Prostate gland (tissue), 2 donors: ENCODE measurements around the gene NR2E1. TPM values are rescaled to one million over a fixed set of nuclear protein-coding genes. Genes with fewer than 3 reads are reported as not detected.

Source experiments
- DNase-seq: peaks from one replicate; pipeline ENCODE4 v3.0.0-alpha.2; 2019; ENCODE audit warnings: low spot score
- H3K27ac ChIP-seq, 2 donors: fragments of 200-600 bp; sonication (generic); 2 replicates each; pipeline ENCODE4 v1.5.1; 2017 to 2019
- H3K27me3 ChIP-seq: fragments of 200-600 bp; sonication (generic); replicated peaks from 2 replicates; pipeline ENCODE4 v1.5.1; 2019; ENCODE audit not compliant: insufficient read depth
- H3K36me3 ChIP-seq, 2 donors: fragments of 200-600 bp; sonication (generic); 1 replicate in 1 of 2; 2 replicates in 1 of 2; pipeline versions ENCODE4 v1.5.1 to v1.8.1; 2017 to 2019
- H3K4me1 ChIP-seq: fragments of 200-600 bp; sonication (generic); replicated peaks from 2 replicates; pipeline ENCODE4 v1.5.1; 2019
- H3K4me3 ChIP-seq, 2 donors: fragments of 200-600 bp; sonication (generic); 2 replicates each; pipeline ENCODE4 v1.5.1; 2017 to 2019
- H3K9me3 ChIP-seq: fragments of 200-600 bp; sonication (generic); 2 replicates; pipeline ENCODE4 v1.5.1; 2017
- POLR2A ChIP-seq: fragments of 450-650 bp; IDR thresholded peaks from one replicate; pipeline ENCODE4 v1.6.1; 2016; ENCODE audit warnings: antibody characterized with exemption, mild to moderate bottlenecking
- POLR2AphosphoS5 ChIP-seq: sonication (generic); formaldehyde crosslinking; IDR thresholded peaks from one replicate; pipeline ENCODE4 v1.6.1; 2017; ENCODE audit warnings: antibody characterized with exemption
- WGBS: methylation state at CpG from one replicate; pipeline ENCODE4 v1.1.5; 2018; 5-methylcytosine and 5-hydroxymethylcytosine counted together
- intact Hi-C: fragments of 100-400 bp; cut with DNase I; formaldehyde crosslinking; loops from one replicate; pipeline ENCODE4 v1.14.2; 2022
- total RNA-seq, 2 donors: library from RNA; depleted of rRNA; stranded (reverse); fragments of >200 nt; gene quantifications; one replicate each; pipeline ENCODE4 v1.1.0, GENCODE V29; 2016
- TF ChIP-seq, protein P1 (sequence below), 4 experiments: fragments of 200-600 bp in 2 of 4; fragments of 450-650 bp in 2 of 4; sonication (generic) in 2 of 4; IDR thresholded peaks; 1 replicate in 3 of 4; 2 replicates in 1 of 4; pipeline ENCODE4 v1.5.1; 2016 to 2019; ENCODE audit warnings: antibody characterized with exemption in 4 of 4, mild to moderate bottlenecking in 2 of 4, moderate library complexity in 2 of 4

The NR2E1 gene
- total RNA-seq, 2 donors from 2014 or later, result 0.91 TPM; not detected in 1

DNA sequence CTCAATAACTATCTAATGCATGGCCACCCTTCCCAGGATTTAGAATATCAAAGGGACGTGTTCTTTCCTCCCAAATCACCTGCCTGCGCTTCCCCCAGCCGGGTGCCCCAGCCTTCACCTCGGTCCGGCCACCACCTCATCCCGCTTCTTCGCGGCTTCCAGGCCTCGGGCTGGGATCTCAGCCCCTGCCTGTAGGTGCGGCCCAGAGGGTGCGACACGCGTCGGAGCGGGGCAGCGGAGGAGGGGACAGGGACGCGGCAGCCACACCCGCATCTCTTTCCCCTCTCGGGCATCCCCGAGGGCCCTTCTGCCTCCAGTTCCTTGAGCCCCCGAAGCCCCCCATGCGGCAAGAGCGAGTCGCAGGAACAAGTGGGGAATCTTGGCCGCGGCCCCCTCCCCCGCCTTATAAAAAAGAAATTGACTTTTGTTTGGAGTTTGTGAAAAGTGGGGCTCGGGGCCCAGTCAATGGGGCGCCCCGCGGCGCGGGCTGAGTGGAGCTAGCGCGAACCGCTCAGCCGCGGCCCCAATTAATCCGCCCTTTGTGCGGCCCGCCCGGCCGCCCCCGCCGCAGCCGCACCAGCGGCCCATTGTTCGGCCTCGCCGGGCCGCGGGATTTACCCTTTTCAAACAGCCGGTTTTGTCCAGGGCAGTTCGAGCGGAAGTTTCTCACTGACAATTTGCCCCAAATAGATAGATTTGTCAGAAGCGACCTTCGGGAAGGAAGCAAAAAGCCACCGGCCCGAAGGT lies 8.4 kb upstream of the NR2E1 start:
- Histone ChIP-seq H3K9me3 (no peaks in the 10 kb centered on the region), H3K4me1 (peaks cover 8% of the 10 kb centered on the region), H3K4me3 (no peak overlapping the region), H3K27me3 (peaks cover 28% of the 10 kb centered on the region), H3K36me3 (no peaks in the 10 kb centered on the region), H3K27ac (no peak overlapping the region)
- DNase-seq, result no peak
- intact Hi-C loops, result no loop called here
- TF ChIP-seq POLR2A (no peak), POLR2AphosphoS5 (no peak)
- TF ChIP-seq, protein P1, sequence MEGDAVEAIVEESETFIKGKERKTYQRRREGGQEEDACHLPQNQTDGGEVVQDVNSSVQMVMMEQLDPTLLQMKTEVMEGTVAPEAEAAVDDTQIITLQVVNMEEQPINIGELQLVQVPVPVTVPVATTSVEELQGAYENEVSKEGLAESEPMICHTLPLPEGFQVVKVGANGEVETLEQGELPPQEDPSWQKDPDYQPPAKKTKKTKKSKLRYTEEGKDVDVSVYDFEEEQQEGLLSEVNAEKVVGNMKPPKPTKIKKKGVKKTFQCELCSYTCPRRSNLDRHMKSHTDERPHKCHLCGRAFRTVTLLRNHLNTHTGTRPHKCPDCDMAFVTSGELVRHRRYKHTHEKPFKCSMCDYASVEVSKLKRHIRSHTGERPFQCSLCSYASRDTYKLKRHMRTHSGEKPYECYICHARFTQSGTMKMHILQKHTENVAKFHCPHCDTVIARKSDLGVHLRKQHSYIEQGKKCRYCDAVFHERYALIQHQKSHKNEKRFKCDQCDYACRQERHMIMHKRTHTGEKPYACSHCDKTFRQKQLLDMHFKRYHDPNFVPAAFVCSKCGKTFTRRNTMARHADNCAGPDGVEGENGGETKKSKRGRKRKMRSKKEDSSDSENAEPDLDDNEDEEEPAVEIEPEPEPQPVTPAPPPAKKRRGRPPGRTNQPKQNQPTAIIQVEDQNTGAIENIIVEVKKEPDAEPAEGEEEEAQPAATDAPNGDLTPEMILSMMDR (IDR thresholded peaks at IDR 0.05), result no peak
- 3% methylated on average over 60 of the region's 60 CpGs for WGBS

DNA sequence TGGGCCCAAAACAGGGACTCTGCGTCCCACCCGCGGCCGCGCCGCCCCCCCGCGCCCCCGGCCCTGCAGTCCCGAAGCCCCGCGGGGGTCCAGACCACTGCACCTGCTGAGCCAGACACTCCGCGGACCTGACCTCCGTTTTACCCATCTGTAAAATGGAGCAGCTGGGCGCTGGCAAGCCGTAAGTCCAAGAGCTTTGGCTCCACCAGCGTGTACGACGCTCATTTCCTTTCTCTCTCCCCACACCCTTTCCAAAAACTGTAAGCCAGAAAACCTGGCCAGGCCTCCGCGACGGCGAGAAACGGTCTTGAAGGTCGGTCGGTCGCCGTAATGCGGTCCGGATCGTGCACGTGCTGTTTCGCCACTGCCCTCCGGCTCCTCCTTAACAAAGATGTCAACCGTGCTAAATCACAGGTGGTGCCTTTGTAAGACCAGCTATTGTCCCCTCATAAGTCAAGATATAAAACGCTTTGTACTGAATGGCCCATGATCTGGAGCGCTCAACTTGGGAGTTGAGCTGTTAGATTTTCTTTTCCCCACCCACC lies 7.8 kb upstream of the NR2E1 start:
- TF ChIP-seq POLR2A, result no peak
- no peak for TF ChIP-seq POLR2AphosphoS5
- TF ChIP-seq, protein P1 (IDR thresholded peaks at IDR 0.05), result no peak
- Histone ChIP-seq H3K36me3 (no peaks in the 10 kb centered on the region), H3K27me3 (peaks cover 28% of the 10 kb centered on the region), H3K27ac (no peak overlapping the region), H3K9me3 (no peaks in the 10 kb centered on the region), H3K4me3 (no peak overlapping the region), H3K4me1 (peaks cover 8% of the 10 kb centered on the region)
- WGBS, result 7% methylated on average over 38 of the region's 38 CpGs
- no peak for DNase-seq
- intact Hi-C loops, result no loop called here

DNA sequence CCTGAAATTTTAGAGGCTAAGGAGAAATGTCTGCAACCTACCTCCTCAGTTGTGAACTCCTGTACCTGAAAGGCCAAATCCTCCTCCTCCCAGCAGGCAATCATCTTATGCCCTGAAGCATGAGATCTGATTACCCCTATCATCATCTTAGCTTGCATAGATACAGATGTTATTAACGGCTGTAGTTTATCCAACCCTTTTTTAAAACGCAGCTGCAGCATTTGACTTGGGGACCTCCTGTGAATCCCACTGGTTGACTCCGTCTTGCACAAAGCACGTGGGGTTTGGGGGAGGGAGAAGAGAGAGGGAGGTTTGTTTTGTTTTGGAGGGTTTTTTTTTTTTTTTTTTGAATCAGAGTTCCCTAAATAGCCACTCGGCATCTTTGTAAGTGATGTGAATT lies 5.8 kb upstream of the NR2E1 start:
- no peaks in the 10 kb centered on the region for H3K9me3 ChIP-seq
- H3K4me3 ChIP-seq, result no peak overlapping the region
- TF ChIP-seq POLR2A (no peak), POLR2AphosphoS5 (no peak)
- TF ChIP-seq, protein P1 (IDR thresholded peaks at IDR 0.05), result no peak
- H3K27ac ChIP-seq, result no peak overlapping the region
- peaks cover 8% of the 10 kb centered on the region for H3K4me1 ChIP-seq
- no peak for DNase-seq
- WGBS, result 18% methylated on average over 5 of the region's 5 CpGs
- H3K27me3 ChIP-seq, result peaks cover 45% of the 10 kb centered on the region
- H3K36me3 ChIP-seq, result no peaks in the 10 kb centered on the region
- intact Hi-C loops, result no loop called here

- TF ChIP-seq, protein P1 (IDR thresholded peaks at IDR 0.05), result no peak
- TF ChIP-seq POLR2AphosphoS5 (no peak), POLR2A (no peak)
- Histone ChIP-seq H3K9me3 (no peaks in the 10 kb centered on the region), H3K36me3 (no peaks in the 10 kb centered on the region), H3K4me3 (no peak overlapping the region), H3K27ac (no peak overlapping the region), H3K27me3 (peaks cover 59% of the 10 kb centered on the region), H3K4me1 (peaks cover 8% of the 10 kb centered on the region)
- WGBS, result 6% methylated on average over 3 of the region's 3 CpGs
- intact Hi-C loops, result no loop called here
- no peak for DNase-seq
These were observed 4.0 kb upstream of the NR2E1 start for GRCh38 chr6:108161724-108162282.
